HTR-8/SVneo (cell line): ENCODE measurements around the gene ADAM15.

Experiments used
- DNase-seq: peaks from one replicate; pipeline ENCODE4 v3.0.0; 2011; ENCODE audit warnings: low spot score, mixed read lengths; ENCODE audit not compliant: insufficient read length
- FAIRE-seq: peaks from 2 replicates; lab custom pipeline; 2011; peaks lifted over from hg19 to GRCh38; lab: Jason Lieb, UNC

Gene ADAM15

DNA sequence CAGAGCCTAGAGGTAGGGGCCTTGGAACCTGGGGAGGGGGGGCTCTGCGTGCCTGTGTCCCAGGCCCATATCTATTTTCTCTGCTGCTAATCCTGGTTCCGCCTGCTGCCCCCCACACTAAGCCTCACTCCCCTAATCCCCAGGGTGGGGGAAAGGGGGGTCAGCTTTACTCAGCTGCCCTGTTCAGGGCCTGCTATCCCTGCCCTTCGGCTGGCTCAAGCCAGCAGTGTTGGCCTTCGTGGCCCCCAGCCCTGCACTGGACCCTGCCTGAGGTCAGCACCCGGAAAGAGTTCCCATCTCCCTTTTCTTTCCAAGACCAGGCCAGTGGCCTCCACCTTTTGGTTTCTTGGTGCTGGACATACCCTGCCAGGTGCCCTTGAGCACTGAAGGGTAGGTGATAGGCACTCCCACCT is 40.1 kb upstream of the ADAM15 start:
- DNase-seq (no peak), FAIRE-seq (no peak)

DNA sequence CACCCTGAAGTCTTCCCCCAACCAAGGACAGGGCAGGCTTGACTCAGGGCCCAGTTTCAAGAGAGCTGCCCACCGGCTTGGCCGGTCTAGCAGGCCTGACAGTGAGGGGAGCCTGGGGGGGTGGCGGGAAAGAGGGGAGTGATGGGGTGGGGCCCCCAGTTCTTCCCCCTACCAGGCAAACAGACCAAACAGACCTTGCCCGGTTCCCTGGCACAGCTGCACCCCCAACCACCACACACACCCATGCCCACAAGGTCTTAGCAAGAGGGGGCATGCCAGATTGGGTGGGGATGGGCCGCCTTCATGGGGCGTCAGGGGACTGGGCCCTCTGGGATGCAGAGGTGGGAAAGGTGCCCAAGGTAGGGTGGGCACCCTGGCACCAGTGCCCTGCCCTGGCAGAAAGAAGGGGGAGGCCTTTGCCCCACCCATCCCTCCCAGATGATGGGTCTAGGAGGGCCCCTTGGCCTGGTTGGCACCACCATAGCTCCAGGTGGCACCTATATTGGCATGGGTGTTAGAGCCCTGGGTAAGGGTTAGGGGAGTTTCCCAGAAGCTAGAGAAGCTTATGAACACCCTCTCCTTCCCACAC is 39.6 kb upstream of the ADAM15 start:
- FAIRE-seq: no peak
- no peak for DNase-seq

DNA sequence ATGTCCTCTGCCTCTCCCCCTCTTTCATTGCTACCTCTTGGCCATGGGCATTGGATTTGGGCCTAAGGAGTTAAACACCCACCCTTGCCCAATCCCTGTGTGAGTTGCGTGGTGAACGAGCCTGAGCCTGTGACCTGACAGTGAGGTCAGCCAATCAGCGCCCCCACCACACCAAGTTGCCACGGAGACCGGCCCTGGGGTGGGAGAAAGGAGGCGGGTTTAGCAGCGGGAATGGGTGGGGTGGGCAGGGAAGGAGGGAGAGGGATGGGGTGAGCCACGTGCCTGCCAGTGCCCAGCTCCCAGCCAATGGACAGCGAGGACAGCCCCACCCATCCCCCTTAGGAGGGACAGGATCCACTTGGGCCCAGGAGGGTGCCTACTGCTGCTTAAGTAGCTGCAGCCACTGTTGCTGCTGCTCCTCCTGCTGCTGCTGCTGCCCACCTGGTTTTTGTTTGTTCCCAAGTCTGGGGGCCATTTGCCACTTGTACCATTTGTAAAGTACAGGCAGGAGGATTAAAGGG is 39.0 kb upstream of the ADAM15 start:
- FAIRE-seq: no peak
- DNase-seq: no peak

DNA sequence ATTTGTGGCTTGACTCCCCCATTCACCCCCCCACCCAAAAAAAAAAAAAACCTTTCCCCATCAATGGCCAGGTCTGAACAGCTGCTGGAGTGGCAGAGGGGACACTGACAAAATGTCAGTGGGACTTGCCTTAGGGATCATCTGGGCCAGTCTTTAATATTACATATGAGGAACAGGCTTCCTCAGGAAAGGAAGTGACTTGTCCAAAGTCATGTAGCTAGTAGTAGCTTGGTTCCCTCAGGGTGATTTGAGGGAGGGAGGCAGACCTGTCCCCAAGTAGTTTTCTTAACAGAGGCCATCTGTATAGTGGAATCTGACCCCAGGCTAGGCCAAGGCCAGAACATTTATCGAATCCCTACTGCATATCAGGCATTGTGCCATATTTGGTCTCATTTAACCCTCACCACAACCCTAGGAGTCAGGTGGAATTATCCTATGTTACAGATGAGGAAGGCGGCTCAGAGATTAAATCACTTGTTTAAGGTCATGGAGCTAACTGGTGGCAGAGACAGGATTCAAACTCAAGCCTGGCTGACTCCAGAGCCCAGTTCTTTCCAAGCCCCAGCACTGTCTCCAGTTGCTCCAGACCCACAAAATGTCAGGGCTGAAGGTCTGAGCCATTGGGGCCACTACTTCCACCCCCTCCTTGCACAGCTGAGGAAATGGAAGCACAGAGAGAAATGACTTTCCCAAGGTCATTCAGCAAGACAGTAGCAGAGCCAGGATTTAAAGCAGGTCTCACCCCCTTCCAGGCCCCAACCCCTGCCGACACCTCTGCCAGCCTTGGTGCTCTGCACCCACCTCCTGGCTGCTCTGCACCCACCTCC is 38.1 kb upstream of the ADAM15 start:
- no peak for DNase-seq
- no peak for FAIRE-seq

DNA sequence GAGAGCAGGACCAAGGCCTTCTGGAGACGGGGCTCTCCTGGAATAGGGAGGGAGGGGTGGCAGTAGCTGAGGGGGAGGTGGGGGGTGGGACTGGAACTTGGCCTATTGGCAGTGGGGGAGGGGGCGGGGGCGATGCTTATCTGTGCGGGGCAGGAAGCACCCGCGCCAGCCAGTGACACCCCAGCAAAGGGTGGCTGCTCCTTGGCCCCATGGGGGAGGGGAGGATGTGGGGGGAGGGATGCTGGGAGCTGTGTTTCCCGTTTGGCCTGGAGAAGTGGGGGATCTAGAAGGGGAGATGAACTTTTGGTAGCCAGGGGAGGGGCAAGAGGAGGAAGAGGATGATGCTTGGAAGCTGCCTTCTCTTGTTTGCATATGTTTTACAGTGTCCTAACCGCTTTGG is 37.5 kb upstream of the ADAM15 start:
- no peak for FAIRE-seq
- DNase-seq: no peak

DNA sequence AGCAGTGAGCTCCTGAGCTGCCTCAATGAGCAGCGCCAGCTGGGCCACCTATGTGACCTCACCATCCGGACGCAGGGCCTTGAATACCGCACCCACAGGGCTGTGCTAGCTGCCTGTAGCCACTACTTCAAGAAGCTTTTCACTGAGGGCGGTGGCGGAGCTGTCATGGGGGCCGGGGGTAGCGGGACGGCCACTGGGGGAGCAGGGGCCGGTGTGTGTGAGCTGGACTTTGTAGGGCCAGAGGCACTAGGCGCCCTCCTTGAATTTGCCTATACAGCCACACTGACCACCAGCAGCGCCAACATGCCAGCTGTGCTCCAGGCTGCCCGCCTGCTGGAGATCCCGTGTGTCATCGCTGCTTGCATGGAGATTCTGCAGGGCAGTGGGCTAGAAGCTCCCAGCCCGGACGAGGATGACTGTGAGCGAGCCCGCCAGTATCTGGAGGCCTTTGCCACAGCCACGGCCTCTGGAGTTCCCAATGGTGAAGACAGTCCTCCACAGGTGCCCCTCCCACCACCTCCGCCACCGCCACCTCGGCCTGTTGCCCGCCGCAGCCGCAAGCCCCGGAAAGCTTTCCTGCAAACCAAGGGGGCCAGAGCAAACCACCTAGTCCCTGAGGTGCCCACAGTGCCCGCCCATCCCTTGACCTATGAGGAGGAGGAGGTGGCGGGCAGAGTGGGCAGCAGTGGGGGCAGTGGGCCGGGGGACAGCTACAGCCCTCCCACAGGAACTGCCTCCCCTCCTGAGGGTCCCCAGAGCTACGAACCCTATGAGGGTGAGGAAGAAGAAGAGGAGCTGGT is 36.2 kb upstream of the ADAM15 start:
- DNase-seq (no peak), FAIRE-seq (no peak)

DNA sequence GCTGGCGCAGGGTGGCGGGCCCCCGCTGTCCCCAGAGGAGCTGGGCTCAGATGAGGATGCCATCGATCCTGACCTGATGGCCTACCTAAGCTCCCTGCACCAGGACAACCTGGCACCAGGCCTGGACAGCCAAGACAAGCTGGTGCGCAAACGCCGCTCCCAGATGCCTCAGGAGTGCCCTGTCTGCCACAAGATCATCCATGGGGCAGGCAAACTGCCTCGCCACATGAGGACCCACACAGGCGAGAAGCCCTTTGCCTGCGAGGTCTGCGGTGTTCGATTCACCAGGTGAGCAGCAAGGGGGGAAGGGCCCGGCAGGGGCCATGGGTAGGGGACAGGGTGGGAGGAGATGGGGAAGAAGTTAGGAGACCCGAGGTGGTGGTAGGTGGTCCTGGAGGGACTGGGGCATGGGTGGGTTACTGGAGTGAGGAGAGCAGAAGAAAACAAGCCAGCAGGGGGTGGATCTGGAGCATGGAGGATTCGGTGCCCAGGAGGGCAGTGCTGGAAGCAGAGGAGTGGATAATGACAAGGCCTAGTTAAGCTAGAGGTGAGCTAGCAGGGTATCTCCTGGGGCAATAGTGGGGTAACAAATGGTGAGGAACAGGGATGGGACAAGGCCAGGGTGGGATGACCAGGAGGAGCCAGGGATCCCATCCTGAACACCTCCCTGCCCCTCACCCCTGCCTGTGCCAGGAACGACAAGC is 35.4 kb upstream of the ADAM15 start:
- DNase-seq: no peak
- no peak for FAIRE-seq

DNA sequence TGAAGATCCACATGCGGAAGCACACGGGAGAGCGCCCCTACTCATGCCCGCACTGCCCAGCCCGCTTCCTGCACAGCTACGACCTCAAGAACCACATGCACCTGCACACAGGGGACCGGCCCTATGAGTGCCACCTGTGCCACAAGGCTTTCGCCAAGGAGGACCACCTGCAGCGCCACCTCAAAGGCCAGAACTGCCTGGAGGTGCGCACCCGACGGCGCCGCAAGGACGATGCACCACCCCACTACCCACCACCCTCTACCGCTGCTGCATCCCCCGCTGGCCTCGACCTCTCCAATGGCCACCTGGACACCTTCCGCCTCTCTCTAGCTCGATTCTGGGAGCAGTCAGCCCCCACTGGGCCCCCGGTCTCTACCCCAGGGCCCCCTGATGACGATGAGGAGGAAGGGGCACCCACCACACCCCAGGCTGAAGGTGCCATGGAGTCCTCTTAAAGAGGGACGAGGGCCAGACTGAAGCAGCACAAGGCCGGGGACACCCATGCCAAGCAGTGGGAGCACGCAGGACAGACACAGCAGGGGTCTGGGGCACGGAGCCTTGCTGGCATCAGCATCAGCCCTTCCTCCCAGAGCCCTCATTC is 34.8 kb upstream of the ADAM15 start:
- DNase-seq (no peak), FAIRE-seq (no peak)

DNA sequence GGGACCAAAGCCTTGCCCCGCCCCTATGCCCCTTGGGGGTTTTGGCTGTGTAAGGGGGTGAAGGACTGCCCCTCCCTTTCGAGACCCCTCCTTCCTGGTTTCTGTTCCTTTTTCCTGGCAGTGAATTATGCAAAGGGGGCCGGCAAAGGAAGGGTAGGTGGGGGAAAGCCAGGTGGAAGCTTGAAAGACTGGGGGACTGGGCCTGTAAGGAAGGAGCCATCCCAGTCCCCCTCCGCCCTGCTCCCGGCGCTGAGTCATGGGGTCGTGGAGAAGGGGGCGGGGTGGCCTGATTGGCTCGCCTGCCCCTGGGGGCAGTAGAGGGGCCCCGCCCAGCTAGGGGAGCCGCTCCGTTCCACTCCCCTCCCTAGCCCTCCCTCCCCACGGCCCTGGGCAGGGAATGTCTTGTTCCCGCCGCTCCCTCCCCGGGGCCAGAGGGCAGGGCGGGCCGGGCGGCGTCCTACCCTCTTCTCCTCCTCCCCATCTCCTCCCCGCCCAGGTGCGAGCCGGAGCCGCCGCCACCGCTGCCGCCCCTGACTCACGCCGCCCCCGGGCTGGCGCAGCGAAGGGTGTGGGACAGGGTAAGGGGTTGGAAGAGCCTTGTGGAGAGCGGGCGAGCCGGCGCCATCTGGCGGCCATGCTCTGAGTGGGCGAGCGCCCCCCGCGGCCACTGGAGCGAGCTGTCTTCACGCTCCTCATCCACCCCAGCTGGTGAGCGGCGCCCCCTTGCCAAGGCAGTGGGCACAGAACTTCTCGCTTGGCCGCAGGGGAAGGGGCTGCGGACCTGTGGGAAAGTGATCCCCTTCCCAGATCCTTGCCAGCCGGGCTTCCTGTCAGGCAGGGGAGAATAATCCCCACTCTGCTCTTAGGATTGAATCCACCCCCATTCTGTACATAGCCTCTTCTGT is 33.8 kb upstream of the ADAM15 start:
- DNase-seq: peak; percentile 79
- FAIRE-seq: peak; percentile 90

DNA sequence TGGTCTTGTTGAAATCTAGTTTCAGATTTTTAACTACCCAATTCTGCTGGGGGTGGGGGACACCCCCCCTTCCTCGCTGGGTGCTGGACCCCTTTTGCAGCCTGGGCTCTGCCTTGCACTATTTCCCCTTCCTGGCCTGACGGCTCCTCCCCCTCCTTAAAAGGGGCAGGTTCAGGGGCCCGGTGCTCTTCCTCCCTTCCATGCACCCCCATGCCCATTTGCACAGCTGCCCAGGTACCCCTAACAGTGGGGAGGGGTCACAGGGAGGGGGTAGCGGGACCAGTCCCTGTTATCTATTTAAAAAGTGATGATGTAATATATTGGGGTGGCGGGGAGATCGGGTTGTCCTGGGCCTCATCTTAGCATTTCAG is 33.2 kb upstream of the ADAM15 start:
- DNase-seq: no peak
- FAIRE-seq: no peak

DNA sequence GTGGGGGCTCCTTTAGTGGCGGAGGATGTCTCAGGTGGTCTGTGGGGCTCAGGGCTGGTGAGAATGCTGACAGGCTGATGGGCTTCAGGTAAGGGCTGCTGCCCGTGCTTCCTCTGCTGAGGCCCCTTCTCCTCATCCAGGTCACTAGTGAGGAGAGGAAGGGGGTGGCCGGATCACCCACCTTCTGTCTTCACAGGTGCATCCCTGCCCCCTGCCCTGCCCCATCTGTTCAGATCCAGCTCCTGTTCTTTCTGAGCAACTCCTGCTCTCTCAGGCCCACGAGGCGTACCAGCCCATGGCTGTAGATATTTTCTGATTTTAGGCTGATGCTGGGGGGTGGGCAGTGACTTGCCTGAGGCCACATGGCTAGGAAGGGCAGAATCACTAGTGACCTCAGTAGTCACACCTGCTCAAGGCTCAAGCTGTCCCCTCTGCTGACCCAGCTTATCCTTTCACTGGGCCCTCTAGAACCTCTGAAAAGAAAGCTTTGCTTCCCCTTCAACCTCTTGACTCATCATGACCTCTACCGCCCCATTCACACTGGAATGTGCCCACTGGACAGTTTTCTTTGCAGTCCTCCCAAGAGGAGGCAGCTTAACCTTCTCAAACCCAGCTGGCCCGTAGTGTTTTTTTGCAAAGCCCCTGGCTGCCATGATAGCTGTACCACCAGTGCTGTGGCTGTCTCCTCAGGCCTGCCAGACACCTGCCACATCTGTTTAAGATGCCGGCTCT is 32.3 kb upstream of the ADAM15 start:
- DNase-seq: no peak
- no peak for FAIRE-seq

DNA sequence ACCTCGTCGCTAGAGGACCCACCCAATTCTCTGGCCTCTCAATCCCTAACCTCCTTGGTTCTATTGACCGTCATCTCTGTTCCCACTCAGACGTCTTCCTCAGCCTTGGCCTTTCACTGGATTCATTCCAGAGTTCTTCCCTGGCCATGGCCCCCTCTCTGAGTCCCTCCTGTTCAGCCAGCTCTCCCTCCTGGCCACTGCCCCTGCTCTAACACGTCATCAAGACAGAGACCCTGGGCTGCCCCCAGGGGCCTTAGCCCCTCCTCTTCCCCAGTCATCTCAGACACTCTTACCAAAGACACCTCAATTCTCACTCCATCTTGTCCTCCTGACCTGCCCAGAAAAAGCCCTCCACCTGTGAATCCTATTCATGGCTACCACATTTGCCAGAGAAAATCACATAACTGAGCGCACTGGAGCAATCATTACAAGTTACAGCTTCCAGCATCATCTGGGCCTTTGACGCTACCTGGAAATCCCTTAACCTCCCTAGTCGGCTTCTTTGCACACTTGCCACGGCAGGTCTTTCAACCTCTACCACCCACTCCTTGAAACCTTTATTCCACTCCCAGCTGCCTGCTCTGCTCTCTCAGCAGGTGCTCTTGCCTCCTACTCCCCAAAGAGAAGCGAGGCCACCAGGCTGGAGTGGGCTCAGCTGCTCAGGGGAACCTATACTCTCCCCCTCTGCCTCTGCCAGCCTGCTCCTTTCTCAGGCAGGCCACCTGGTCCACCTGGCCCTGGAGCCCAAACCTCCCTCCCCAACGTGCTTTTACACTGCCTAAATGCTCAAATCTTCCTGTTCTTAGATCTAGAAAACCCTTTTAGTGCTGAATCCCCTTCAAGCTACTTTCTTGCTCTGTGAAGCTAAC is 31.5 kb upstream of the ADAM15 start:
- no peak for FAIRE-seq
- DNase-seq: no peak

DNA sequence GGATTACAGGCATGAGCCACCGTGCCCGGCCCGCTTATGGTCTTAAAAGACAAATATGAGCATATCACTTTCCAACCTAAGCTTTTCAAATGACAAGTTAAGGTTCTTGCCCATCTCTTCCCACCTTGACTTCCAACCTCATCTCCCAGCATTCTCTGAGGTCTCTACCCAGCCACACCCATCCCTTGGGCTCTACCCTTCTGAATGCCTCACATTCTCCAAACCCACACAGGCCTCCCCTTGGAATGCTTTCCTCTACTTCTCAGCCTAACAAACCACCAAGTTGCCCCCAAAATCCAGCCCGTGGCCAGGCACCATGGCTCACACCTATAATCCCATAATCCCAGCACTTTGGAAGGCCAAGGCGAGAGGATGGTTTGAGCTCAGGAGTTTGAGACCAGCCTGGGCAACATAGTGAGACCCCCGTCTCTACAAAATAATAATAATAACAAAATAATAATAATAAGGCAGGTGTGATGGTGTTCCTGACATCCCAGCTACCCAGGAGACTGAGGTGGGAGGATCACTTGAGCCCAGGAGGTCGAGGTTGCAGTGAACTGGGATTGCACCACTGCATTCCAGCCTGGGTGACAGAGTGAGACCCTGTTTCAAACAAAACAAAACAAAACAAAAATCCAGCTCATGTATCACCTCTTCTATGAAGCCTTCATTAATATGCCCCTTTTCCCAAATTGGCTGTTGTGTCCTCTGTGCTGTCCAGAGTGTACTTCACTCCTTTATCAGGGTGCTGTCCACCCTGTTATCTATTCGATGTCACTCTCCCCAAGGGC is 28.8 kb upstream of the ADAM15 start:
- no peak for FAIRE-seq

DNA sequence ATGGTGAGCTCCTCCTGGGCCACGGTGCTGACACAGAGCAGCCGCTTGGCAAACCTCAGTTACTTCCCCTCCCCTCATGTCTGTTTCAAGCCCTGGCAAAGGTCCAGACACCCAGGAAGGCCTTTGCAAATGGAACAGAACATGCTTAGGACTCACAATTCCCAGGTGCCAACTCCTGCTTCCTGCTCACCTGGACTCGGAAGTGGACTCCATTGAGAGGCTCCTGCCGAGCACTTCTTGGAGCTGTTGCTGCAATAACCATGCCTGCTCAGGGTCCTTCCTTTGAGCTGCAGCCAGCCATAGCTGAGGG is 28.2 kb upstream of the ADAM15 start:
- DNase-seq: no peak
- FAIRE-seq: no peak

More for the DNA sequence above, 28.8 kb upstream of the ADAM15 start:
- no peak for DNase-seq

DNA sequence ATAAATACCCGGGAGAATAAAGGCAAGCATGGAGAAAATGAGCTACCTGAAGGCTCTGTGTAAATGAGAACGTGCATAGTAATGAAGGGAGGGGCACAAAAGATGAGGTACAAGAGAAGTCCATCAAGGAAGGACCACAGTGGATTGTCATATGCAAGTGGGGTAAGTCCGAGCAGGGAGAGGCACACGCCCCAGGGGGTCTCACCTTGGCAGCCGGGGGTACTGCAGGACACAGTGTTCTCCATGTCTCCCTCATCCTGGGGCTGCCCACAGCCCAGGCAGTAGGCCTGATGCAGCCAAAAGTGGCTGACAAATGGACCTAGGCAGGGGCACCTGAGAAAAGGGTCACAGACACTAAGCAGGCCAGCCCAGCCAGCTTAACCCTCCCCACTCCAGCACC is 27.5 kb upstream of the ADAM15 start:
- FAIRE-seq (no peak), DNase-seq (no peak)

DNA sequence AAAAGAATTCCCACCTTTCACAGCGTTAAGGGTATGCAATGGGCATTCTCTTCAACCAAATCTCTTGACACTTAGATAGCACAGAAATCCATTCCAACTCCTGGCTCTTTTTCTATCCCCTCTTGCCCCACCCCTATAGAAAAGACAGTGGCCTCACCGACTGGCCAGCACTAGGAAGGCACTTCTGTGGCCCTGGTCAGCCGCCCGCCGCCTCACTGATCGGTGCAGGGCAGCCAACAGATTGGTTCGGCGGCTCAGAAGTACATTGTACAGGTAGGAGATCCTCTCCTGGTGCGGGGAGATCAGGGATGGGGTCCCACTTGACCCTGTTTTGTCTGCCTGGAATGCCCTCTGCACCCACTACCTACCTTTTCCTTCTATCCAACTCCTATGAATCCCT is 26.8 kb upstream of the ADAM15 start:
- DNase-seq (no peak), FAIRE-seq (no peak)

DNA sequence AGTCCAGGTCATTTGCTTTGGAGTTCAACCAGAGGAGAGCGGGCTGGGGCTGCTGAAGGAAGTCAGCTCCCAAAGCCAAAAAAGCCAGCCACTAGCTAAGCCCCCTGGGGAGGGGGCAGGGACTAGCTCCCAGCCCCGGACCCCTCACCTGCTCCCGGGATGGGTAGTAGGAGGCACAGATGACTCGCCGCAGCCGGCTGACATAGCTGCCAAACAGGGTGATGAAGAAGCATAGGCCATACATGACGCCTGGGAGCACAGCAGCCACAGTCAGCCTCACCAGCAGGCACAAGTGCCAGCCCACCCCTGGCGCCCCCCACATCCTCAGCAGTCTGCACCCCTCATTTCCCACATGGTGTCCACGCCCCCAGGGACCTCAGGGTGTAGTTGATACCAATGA is 25.0 kb upstream of the ADAM15 start:
- no peak for FAIRE-seq
- DNase-seq: no peak
